Fibroblast of lung (primary cell): ENCODE results near the gene ROBO1.

Experiments used
- CTCF ChIP-seq, 2 donors: IDR thresholded peaks in 1 of 2; conservative IDR thresholded peaks in 1 of 2; 1 replicate in 1 of 2; 2 replicates in 1 of 2; pipeline ENCODE4 v1.5.1; 2011 to 2012; ENCODE audit warnings: low read length in 2 of 2, control low read depth in 1 of 2, inconsistent platforms in 1 of 2, low read depth in 1 of 2, mild to moderate bottlenecking in 1 of 2
- EZH2 ChIP-seq: IDR thresholded peaks from 2 replicates; pipeline ENCODE4 v1.5.1; 2012; ENCODE audit warnings: low read length, control low read depth, mild to moderate bottlenecking; ENCODE audit errors: missing control alignments

GRCh38 chr3:78764634-78765033 is 1003.2 kb downstream of the ROBO1 start:
- TF ChIP-seq CTCF (conservative IDR thresholded peaks at IDR 0.05 in 1 of 2, IDR thresholded peaks at IDR 0.05 in 1 of 2; ENCODE audit: low read depth in 1 of 2, low read length in 2 of 2) (no peak), EZH2 (no peak)
